Upper lobe of left lung (tissue), 6 donors: ENCODE measurements around the gene ELP4. TPM values are rescaled to one million over a fixed set of nuclear protein-coding genes. Genes with fewer than 3 reads are reported as not detected.
A peak's percentile ranks its signal among the peaks of the same experiment; 100 is the strongest.

Experiments
- ATAC-seq, 2 donors: fragments of 200-7000 bp; cut with Tn5 transposase; one replicate each; pipeline ENCODE4 v1.9.1; 2022; ENCODE audit warnings: mild to moderate bottlenecking in 2 of 2, moderate library complexity in 2 of 2; ENCODE audit not compliant: low FRiP score in 2 of 2
- DNase-seq, 2 donors: peaks; one replicate each; pipeline ENCODE4 v3.0.0-alpha.2; 2019 to 2020
- H3K27ac ChIP-seq, 4 donors: fragments of 200-600 bp; sonication (generic); one replicate each; pipeline ENCODE4 v1.5.1; 2016 to 2019
- H3K27me3 ChIP-seq, 4 donors: fragments of 200-600 bp; sonication (generic); one replicate each; pipeline ENCODE4 v1.5.1; 2017 to 2019
- H3K36me3 ChIP-seq, 4 donors: fragments of 200-600 bp; sonication (generic); one replicate each; pipeline ENCODE4 v1.5.1; 2016 to 2019
- H3K4me1 ChIP-seq, 4 donors: fragments of 200-600 bp; sonication (generic); one replicate each; pipeline ENCODE4 v1.5.1; 2018 to 2019
- H3K4me3 ChIP-seq, 4 donors: fragments of 200-600 bp; sonication (generic); one replicate each; pipeline ENCODE4 v1.5.1; 2017 to 2019; ENCODE audit warnings: mild to moderate bottlenecking in 2 of 4, moderate library complexity in 1 of 4
- H3K9me3 ChIP-seq, 4 donors: fragments of 200-600 bp; sonication (generic); one replicate each; pipeline ENCODE4 v1.5.1; 2018 to 2019
- CTCF ChIP-seq, 6 experiments: fragments of 450-650 bp in 4 of 6; fragments of 200-600 bp in 2 of 6; sonication (generic) in 2 of 6; IDR thresholded peaks; one replicate each; pipeline ENCODE4 v1.5.1; 2016 to 2019; ENCODE audit warnings: antibody characterized with exemption in 6 of 6
- EP300 ChIP-seq, 4 donors: sonication (generic); formaldehyde crosslinking; IDR thresholded peaks; one replicate each; pipeline ENCODE4 v1.5.1; 2017; ENCODE audit warnings: antibody characterized with exemption in 4 of 4, control low read depth in 2 of 4
- POLR2A ChIP-seq, 4 donors: fragments of 450-650 bp; IDR thresholded peaks; one replicate each; pipeline ENCODE4 v1.5.1; 2016 to 2017; ENCODE audit warnings: antibody characterized with exemption in 4 of 4, mild to moderate bottlenecking in 2 of 4
- POLR2AphosphoS5 ChIP-seq, 2 donors: sonication (generic); formaldehyde crosslinking; IDR thresholded peaks; one replicate each; pipeline ENCODE4 v1.5.1; 2017; ENCODE audit warnings: antibody characterized with exemption in 2 of 2
- WGBS, 2 donors: methylation state at CpG; one replicate each; pipeline ENCODE4 v1.1.5; 2017 to 2018; 5-methylcytosine and 5-hydroxymethylcytosine counted together
- total RNA-seq, 6 donors: library from RNA; depleted of rRNA in 4 of 6; stranded (reverse); fragments of >200 nt in 4 of 6; gene quantifications; one replicate each; pipeline versions ENCODE4 v1.1.0 to v1.2.1, GENCODE V29; 2016 to 2021
- donor health status: DM: no; HTN: no; CAD: no; lungs with moderate emphysema.
- donor health status: DM: no; HTN: yes; CAD: no; lungs with severe emphysema.

ELP4 gene
- total RNA-seq, 6 donors from 2014 or later = 6.3 to 34.7 (median 18.6) TPM

- TF ChIP-seq POLR2AphosphoS5 (IDR thresholded peaks at IDR 0.05) (no peak), POLR2A (IDR thresholded peaks at IDR 0.05) (no peak), EP300 (IDR thresholded peaks at IDR 0.05) (no peak), CTCF (IDR thresholded peaks at IDR 0.05) (no peak)
- H3K27me3 ChIP-seq = peaks cover 2 to 99% (median 58%) of the 10 kb centered on the region in 4 donors
- no peaks in the 10 kb centered on the region for H3K36me3 ChIP-seq
- H3K4me1 ChIP-seq = peaks cover 20 to 44% (median 30%) of the 10 kb centered on the region in 4 donors
- H3K9me3 ChIP-seq = peaks cover 0 to 5% (median 0%) of the 10 kb centered on the region in 4 donors
- H3K4me3 ChIP-seq = no peak overlapping the region
- no peak overlapping the region for H3K27ac ChIP-seq
- ATAC-seq = no peak
- WGBS, 2 donors = 8 to 15% methylated on average over 17 to 20 of the region's 20 CpGs
- DNase-seq = peak in 1 of 2 donors; percentile 74
These were observed 293.0 kb downstream of the ELP4 start for GRCh38 chr11:31802609-31802989.

GRCh38 chr11:31802990-31803812 lies 293.6 kb downstream of the ELP4 start:
- peak in 1 of 2 donors; percentile 15 for DNase-seq
- ATAC-seq = peak in 1 of 2 donors; percentile 20
- TF ChIP-seq POLR2AphosphoS5 (IDR thresholded peaks at IDR 0.05) = no peak

DNA sequence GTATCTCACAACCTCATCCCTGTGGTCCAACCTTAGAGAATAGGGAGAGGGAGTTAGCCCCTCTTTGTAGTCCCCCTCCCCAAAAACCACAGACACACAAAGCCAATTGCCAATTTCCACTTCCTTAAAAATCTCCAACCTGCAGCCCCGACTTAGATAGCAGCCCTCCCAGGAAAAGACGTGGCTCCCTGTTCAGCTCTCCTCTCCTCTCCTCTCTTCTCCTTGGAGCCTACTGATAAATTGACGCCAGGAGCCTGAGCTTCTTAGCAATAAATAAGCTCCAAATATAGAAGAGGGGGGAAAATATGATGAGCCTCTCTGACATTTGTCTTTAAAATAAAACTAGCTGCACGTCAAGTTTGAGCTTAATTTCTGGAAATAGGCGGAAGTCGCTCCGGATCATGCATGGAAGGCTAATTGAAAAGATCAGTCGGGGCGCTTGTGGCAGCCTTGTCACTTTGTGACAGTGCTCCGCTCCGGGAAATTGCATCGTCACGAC lies 294.3 kb downstream of the ELP4 start:
- H3K27me3 ChIP-seq = peaks cover 0 to 99% (median 66%) of the 10 kb centered on the region in 4 donors
- 9 to 11% methylated on average over 6 to 13 of the region's 13 CpGs for WGBS, 2 donors
- DNase-seq = no peak
- no peak overlapping the region for H3K4me3 ChIP-seq
- H3K4me1 ChIP-seq = peaks cover 10 to 34% (median 23%) of the 10 kb centered on the region in 4 donors
- peaks cover 0 to 5% (median 0%) of the 10 kb centered on the region in 4 donors for H3K9me3 ChIP-seq
- ATAC-seq = no peak
- no peak overlapping the region for H3K27ac ChIP-seq
- TF ChIP-seq CTCF (IDR thresholded peaks at IDR 0.05) (no peak), EP300 (IDR thresholded peaks at IDR 0.05) (no peak), POLR2A (IDR thresholded peaks at IDR 0.05) (no peak), POLR2AphosphoS5 (IDR thresholded peaks at IDR 0.05) (no peak)
- H3K36me3 ChIP-seq = no peaks in the 10 kb centered on the region

More at GRCh38 chr11:31802990-31803812, 293.6 kb downstream of the ELP4 start:
- Histone ChIP-seq H3K36me3 (no peaks in the 10 kb centered on the region), H3K27ac (no peak overlapping the region), H3K4me1 (peaks cover 17 to 41% (median 30%) of the 10 kb centered on the region in 4 donors), H3K27me3 (peaks cover 2 to 99% (median 63%) of the 10 kb centered on the region in 4 donors), H3K4me3 (no peak overlapping the region), H3K9me3 (peaks cover 0 to 5% (median 0%) of the 10 kb centered on the region in 4 donors)
- WGBS, 2 donors = 6 to 8% methylated on average over 24 of the region's 24 CpGs

DNA sequence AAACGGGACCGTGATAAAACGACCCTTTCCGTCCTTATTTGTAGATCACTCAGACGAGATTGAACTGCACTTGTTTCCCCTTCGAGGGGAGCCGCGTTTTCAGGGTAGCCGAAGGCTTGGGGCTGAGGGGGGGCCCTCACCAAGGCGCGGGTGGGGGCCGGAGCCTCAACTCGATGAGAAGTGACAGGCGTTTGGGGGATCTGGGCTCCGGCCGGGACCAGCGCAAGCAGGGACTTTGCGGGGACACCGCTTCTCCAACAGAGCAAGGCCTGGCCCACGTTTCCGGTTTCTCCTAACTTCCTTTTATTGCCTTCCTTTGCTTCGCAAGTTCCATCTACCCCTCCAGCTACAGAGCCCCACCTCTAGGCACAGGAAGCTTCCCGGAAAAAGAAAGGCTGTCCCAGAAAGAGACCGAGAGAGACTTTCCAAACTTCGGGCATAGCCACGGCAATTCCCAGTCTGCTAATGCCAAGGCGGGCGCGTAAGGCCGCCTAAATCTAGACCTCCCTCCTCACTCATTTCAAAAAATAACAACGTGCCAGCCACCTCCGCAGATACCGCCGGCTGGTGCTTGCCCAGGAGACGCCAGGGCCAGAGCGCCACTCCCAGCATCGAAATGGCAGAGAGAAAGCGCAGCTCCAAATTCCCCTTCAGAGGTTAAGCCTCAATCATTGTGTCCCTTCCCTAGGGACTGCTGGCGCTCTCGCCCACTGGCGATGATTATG lies 294.9 kb downstream of the ELP4 start:
- Histone ChIP-seq H3K27me3 (peaks cover 0 to 99% (median 64%) of the 10 kb centered on the region in 4 donors), H3K4me3 (no peak overlapping the region), H3K36me3 (no peaks in the 10 kb centered on the region), H3K9me3 (peaks cover 0 to 5% (median 0%) of the 10 kb centered on the region in 4 donors), H3K27ac (no peak overlapping the region), H3K4me1 (peaks cover 8 to 28% (median 20%) of the 10 kb centered on the region in 4 donors)
- WGBS, 2 donors = 7 to 11% methylated on average over 19 to 40 of the region's 41 CpGs
- DNase-seq (peak in 1 of 2 donors; percentile 53), ATAC-seq (no peak)
- TF ChIP-seq EP300 (IDR thresholded peaks at IDR 0.05) (no peak), POLR2A (IDR thresholded peaks at IDR 0.05) (no peak), CTCF (IDR thresholded peaks at IDR 0.05) (no peak), POLR2AphosphoS5 (IDR thresholded peaks at IDR 0.05) (no peak)
